Cardiac muscle cell (in vitro differentiated cells and primary cell): ENCODE measurements around the gene SPATA31C2. TPM values are rescaled to one million over a fixed set of nuclear protein-coding genes. Genes with fewer than 3 reads are reported as not detected.
A peak's percentile ranks its signal among the peaks of the same experiment; 100 is the strongest.

Source experiments
- DNase-seq, 2 donors: peaks; one replicate each; pipeline versions ENCODE4 v3.0.0 to v3.0.0-alpha.2; 2010 to 2017; ENCODE audit warnings: low read depth in 1 of 2, low spot score in 1 of 2
- H3K27ac ChIP-seq: fragments of 200-600 bp; sonication (generic); 2 replicates; pipeline ENCODE4 v1.5.1; 2016
- H3K27me3 ChIP-seq: fragments of 200-600 bp; sonication (generic); 2 replicates; pipeline ENCODE4 v1.6.0; 2016; ENCODE audit warnings: control low read depth
- H3K36me3 ChIP-seq: fragments of 200-600 bp; sonication (generic); 2 replicates; pipeline ENCODE4 v1.5.1; 2016; ENCODE audit warnings: control low read depth
- H3K4me1 ChIP-seq: fragments of 200-600 bp; sonication (generic); 2 replicates; pipeline ENCODE4 v1.8.1; 2017; ENCODE audit warnings: low read depth, mild to moderate bottlenecking, mixed run types
- H3K4me3 ChIP-seq: fragments of 200-600 bp; sonication (generic); 2 replicates; pipeline ENCODE4 v1.5.1; 2016; ENCODE audit warnings: mild to moderate bottlenecking
- H3K9me3 ChIP-seq: fragments of 200-600 bp; sonication (generic); 2 replicates; pipeline ENCODE4 v1.5.1; 2017; ENCODE audit warnings: low read depth, mild to moderate bottlenecking, control low read depth
- CTCF ChIP-seq: IDR thresholded peaks from 2 replicates; pipeline ENCODE4 v1.5.1; 2012; ENCODE audit warnings: low read depth, mild to moderate bottlenecking, low read length
- polyA plus RNA-seq: library from polyadenylated mRNA; unstranded; fragments of >200 nt; fragmentation: Nextera tagmentation; extraction: Ambion mirVana; gene quantifications from 2 replicates; pipeline ENCODE4 v1.2.1, GENCODE V29; 2016
- total RNA-seq: library from RNA; depleted of rRNA; stranded (reverse); fragments of >200 nt; gene quantifications from 2 replicates; pipeline ENCODE4 v1.2.3, GENCODE V29; 2016

SPATA31C2 gene
- total and polyA plus RNA-seq, 2 experiments from 2014 or later: not detected

GRCh38 chr9:88110026-88110425 lies 28.2 kb downstream of the SPATA31C2 start:
- TF ChIP-seq CTCF: no peak
- Histone ChIP-seq H3K4me1 (no peaks in the 10 kb centered on the region), H3K4me3 (no peak overlapping the region), H3K36me3 (no peaks in the 10 kb centered on the region), H3K27me3 (no peaks in the 10 kb centered on the region), H3K27ac (no peak overlapping the region), H3K9me3 (no peaks in the 10 kb centered on the region)
- no peak for DNase-seq

GRCh38 chr9:88108779-88109178 lies 29.5 kb downstream of the SPATA31C2 start:
- H3K4me3 ChIP-seq: no peak overlapping the region
- no peak for TF ChIP-seq CTCF
- no peak overlapping the region for H3K27ac ChIP-seq

GRCh38 chr9:88106492-88106891 lies 31.8 kb downstream of the SPATA31C2 start:
- peak; percentile 60 for TF ChIP-seq CTCF
- DNase-seq: peak in 1 of 2 donors; percentile 58

More at GRCh38 chr9:88108779-88109178, 29.5 kb downstream of the SPATA31C2 start:
- DNase-seq: no peak
- no peaks in the 10 kb centered on the region for H3K4me1 ChIP-seq
- no peaks in the 10 kb centered on the region for H3K36me3 ChIP-seq
- no peaks in the 10 kb centered on the region for H3K27me3 ChIP-seq
- H3K9me3 ChIP-seq: no peaks in the 10 kb centered on the region

GRCh38 chr9:88092797-88093331 lies 45.4 kb downstream of the SPATA31C2 start:
- TF ChIP-seq CTCF: no peak
- H3K27me3 ChIP-seq: no peaks in the 10 kb centered on the region
- no peaks in the 10 kb centered on the region for H3K9me3 ChIP-seq
- DNase-seq: peak in 1 of 2 donors; percentile 74
- H3K27ac ChIP-seq: no peak overlapping the region
- H3K4me3 ChIP-seq: no peak overlapping the region
- H3K4me1 ChIP-seq: peaks cover 23% of the 10 kb centered on the region
- H3K36me3 ChIP-seq: no peaks in the 10 kb centered on the region

More at GRCh38 chr9:88106492-88106891, 31.8 kb downstream of the SPATA31C2 start:
- H3K4me1 ChIP-seq: no peaks in the 10 kb centered on the region
- H3K27ac ChIP-seq: no peak overlapping the region
- H3K36me3 ChIP-seq: no peaks in the 10 kb centered on the region
- H3K4me3 ChIP-seq: no peak overlapping the region
- H3K9me3 ChIP-seq: no peaks in the 10 kb centered on the region
- no peaks in the 10 kb centered on the region for H3K27me3 ChIP-seq

GRCh38 chr9:88090151-88090581 lies 48.1 kb downstream of the SPATA31C2 start:
- H3K4me3 ChIP-seq: no peak overlapping the region
- H3K27ac ChIP-seq: peak overlapping the region; percentile 72
- TF ChIP-seq CTCF: no peak
- peak; percentile 66 to 92 for DNase-seq
- no peaks in the 10 kb centered on the region for H3K27me3 ChIP-seq
- no peaks in the 10 kb centered on the region for H3K36me3 ChIP-seq
- H3K9me3 ChIP-seq: no peaks in the 10 kb centered on the region
- peaks cover 23% of the 10 kb centered on the region for H3K4me1 ChIP-seq

GRCh38 chr9:88087906-88088305 lies 50.4 kb downstream of the SPATA31C2 start:
- H3K27me3 ChIP-seq: no peaks in the 10 kb centered on the region
- no peak overlapping the region for H3K4me3 ChIP-seq
- H3K9me3 ChIP-seq: no peaks in the 10 kb centered on the region
- TF ChIP-seq CTCF: no peak
- H3K4me1 ChIP-seq: peaks cover 23% of the 10 kb centered on the region
- no peak for DNase-seq
- H3K27ac ChIP-seq: no peak overlapping the region
- no peaks in the 10 kb centered on the region for H3K36me3 ChIP-seq
